ENCODE results near the gene TRIM63. TPM values are rescaled to one million over a fixed set of nuclear protein-coding genes. Genes with fewer than 3 reads are reported as not detected.

The TRIM63 gene
- total RNA-seq, result not detected in 2 replicates

GRCh38 chr1:26067432-26067911 is at the start of gene TRIM63:
TSS of gene TRIM63 (minus strand) at chr1:26067630. CDS start at chr1:26067494, 136 bp downstream.

GRCh38 chr1:26111530-26112406 is 44.3 kb upstream of the TRIM63 start, which contains the start of gene PDIK1L:
TSS of gene PDIK1L (plus strand) at chr1:26111824. CDS start at chr1:26114309, 2,485 bp downstream.

GRCh38 chr1:26045722-26046245 is 21.6 kb downstream of the TRIM63 start, which contains the start of gene SLC30A2:
TSS of gene SLC30A2 (minus strand) at chr1:26046118. CDS start at chr1:26045896, 222 bp downstream.

GRCh38 chr1:26021647-26022403 is 45.6 kb downstream of the TRIM63 start, which contains the start of gene EXTL1:
TSS of gene EXTL1 (plus strand) at chr1:26021775. CDS start at chr1:26022647, 872 bp downstream.

Other genes starting within 250 kb of the TRIM63 start
- gene MTFR1L, start 247.7 kb downstream of the TRIM63 start, total RNA-seq, result 21.6 and 22.8 TPM in 2 replicates
- gene AUNIP, start 208.2 kb downstream of the TRIM63 start, total RNA-seq, result 1.4 and 3.9 TPM in 2 replicates
- 5.5 and 7.0 TPM in 2 replicates for gene PAQR7, start 191.9 kb downstream of the TRIM63 start, total RNA-seq
- gene STMN1, start 161.2 kb downstream of the TRIM63 start, total RNA-seq, result 79.3 and 178 TPM in 2 replicates
- gene PAFAH2, start 69.6 kb downstream of the TRIM63 start, total RNA-seq, result 4.6 and 5.7 TPM in 2 replicates
- not detected in 2 replicates for gene EXTL1, start 45.9 kb downstream of the TRIM63 start, total RNA-seq
- not detected in 2 replicates for gene SLC30A2, start 21.5 kb downstream of the TRIM63 start, total RNA-seq
- 3.2 and 4.3 TPM in 2 replicates for gene PDIK1L, start 44.2 kb upstream of the TRIM63 start, total RNA-seq
- gene FAM110D, start 91.4 kb upstream of the TRIM63 start, total RNA-seq, result 2.5 and 4.0 TPM in 2 replicates
- not detected in 2 replicates for gene C1orf232, start 101.3 kb upstream of the TRIM63 start, total RNA-seq
- 30.2 and 31.8 TPM in 2 replicates for gene ZNF593, start 102.3 kb upstream of the TRIM63 start, total RNA-seq
- 0.09 TPM in 1 of 2 replicates, not detected in the other for gene ZNF593OS, start 104.2 kb upstream of the TRIM63 start, total RNA-seq
- gene CNKSR1, start 109.9 kb upstream of the TRIM63 start, total RNA-seq, result 0.28 TPM in 1 of 2 replicates, not detected in the other
- gene CATSPER4, start 123.0 kb upstream of the TRIM63 start, total RNA-seq, result not detected in 2 replicates
- gene CEP85, start 166.6 kb upstream of the TRIM63 start, total RNA-seq, result 8.3 and 10.1 TPM in 2 replicates
- 24.9 and 27.4 TPM in 2 replicates for gene SH3BGRL3, start 212.5 kb upstream of the TRIM63 start, total RNA-seq
- 3.1 and 4.8 TPM in 2 replicates for gene UBXN11, start 239.0 kb upstream of the TRIM63 start, total RNA-seq